Large intestine (tissue), 3 donors: Measurements from ENCODE around the gene UQCC2. TPM values are rescaled to one million over a fixed set of nuclear protein-coding genes. Genes with fewer than 3 reads are reported as not detected.

Source experiments
- DNase-seq, 2 donors: peaks; one replicate each; pipeline versions ENCODE4 v3.0.0 to v3.0.0-alpha.2; 2013
- H3K27ac ChIP-seq: one replicate; pipeline ENCODE4 v1.5.1; 2013; ENCODE audit warnings: low read length
- H3K27me3 ChIP-seq: 2 replicates; pipeline ENCODE4 v1.6.1; 2013; ENCODE audit warnings: low read length; ENCODE audit not compliant: control insufficient read depth, insufficient read depth
- H3K36me3 ChIP-seq: 2 replicates; pipeline ENCODE4 v1.6.1; 2013; ENCODE audit warnings: low read length; ENCODE audit not compliant: control insufficient read depth, insufficient read depth
- H3K4me1 ChIP-seq: one replicate; pipeline ENCODE4 v1.6.1; 2013; ENCODE audit warnings: low read length; ENCODE audit not compliant: control insufficient read depth, insufficient read depth
- H3K4me3 ChIP-seq: one replicate; pipeline ENCODE4 v1.5.1; 2013; ENCODE audit warnings: low read length
- H3K9me3 ChIP-seq: one replicate; pipeline ENCODE4 v1.6.1; 2013; ENCODE audit warnings: mild to moderate bottlenecking, low read depth, low read length, moderate library complexity; ENCODE audit not compliant: control insufficient read depth
- WGBS: methylation state at CpG from one replicate; pipeline ENCODE4 v1.1.5; 2013; ENCODE audit warnings: low lambda C conversion rate; ENCODE audit not compliant: insufficient coverage; 5-methylcytosine and 5-hydroxymethylcytosine counted together
- polyA plus RNA-seq: library from polyadenylated mRNA; unstranded; fragments of 120-200 nt; gene quantifications from one replicate; pipeline ENCODE4 v1.2.1, GENCODE V29; 2013

UQCC2 gene
- polyA plus RNA-seq, 1 donor: 61.0 TPM

DNA sequence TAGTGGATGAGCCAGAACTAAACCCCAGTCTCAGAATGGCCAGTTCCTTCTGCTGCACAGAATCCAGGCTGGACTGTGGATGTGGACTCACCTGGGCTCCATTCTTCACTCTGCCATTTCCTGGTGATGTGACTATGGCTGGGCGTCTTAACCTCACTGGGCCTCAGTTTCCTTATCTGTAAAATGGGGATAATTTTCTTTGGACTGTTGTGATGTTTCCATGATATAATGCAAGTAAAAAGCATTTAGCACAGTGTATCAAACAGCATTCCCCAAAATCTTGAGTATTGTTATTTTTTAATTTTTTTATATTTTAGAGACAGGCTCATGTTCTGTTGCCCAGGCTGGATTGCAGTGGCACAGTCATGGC lies 41.1 kb upstream of the UQCC2 start:
- Histone ChIP-seq H3K4me3 (no peak overlapping the region), H3K4me1 (peaks cover 22% of the 10 kb centered on the region), H3K36me3 (no peaks in the 10 kb centered on the region), H3K27me3 (no peaks in the 10 kb centered on the region), H3K9me3 (no peaks in the 10 kb centered on the region), H3K27ac (peak overlapping the region; percentile 72)
- WGBS: no CpG with 5 or more reads among the region's 1 CpG
- no peak for DNase-seq

GRCh38 chr6:33751771-33752645 lies 40.5 kb upstream of the UQCC2 start:
- Histone ChIP-seq H3K4me1 (peaks cover 24% of the 10 kb centered on the region), H3K36me3 (no peaks in the 10 kb centered on the region), H3K27ac (peak overlapping the region; percentile 72), H3K9me3 (no peaks in the 10 kb centered on the region), H3K27me3 (no peaks in the 10 kb centered on the region), H3K4me3 (no peak overlapping the region)
- no CpG with 5 or more reads among the region's 15 CpGs for WGBS
- DNase-seq: peak; percentile 70 to 86

- WGBS: 44% methylated on average over 2 of the region's 11 CpGs
- Histone ChIP-seq H3K9me3 (no peaks in the 10 kb centered on the region), H3K27me3 (no peaks in the 10 kb centered on the region), H3K4me3 (no peak overlapping the region), H3K27ac (peak overlapping the region; percentile 72), H3K36me3 (no peaks in the 10 kb centered on the region), H3K4me1 (peaks cover 40% of the 10 kb centered on the region)
- DNase-seq: no peak
Observed at GRCh38 chr6:33750244-33750991, 38.9 kb upstream of the UQCC2 start.

GRCh38 chr6:33749401-33749800 lies 37.9 kb upstream of the UQCC2 start:
- H3K36me3 ChIP-seq: no peaks in the 10 kb centered on the region
- H3K4me1 ChIP-seq: peaks cover 51% of the 10 kb centered on the region
- no peaks in the 10 kb centered on the region for H3K27me3 ChIP-seq
- DNase-seq: no peak
- H3K9me3 ChIP-seq: no peaks in the 10 kb centered on the region
- H3K27ac ChIP-seq: no peak overlapping the region
- no CpG with 5 or more reads among the region's 7 CpGs for WGBS
- no peak overlapping the region for H3K4me3 ChIP-seq

DNA sequence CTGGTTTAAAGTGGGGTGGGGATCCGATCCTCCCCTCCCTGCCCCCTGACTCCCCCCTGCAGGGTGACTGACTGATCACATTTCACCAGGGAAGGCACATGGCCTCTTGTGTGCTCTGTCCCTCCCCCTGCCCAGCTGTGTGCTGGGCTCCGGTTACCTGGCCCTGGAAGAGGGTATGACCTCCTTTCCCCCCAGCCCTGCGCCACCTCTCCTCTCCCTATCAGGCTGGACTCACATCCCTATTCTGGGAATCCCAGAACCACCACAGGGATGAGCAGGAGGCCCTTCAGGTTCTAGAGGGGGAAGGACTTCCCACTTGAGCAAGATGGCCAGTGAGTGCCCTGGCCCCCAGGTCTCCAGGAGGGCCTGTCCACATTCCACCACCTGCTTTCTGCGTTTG lies 37.3 kb upstream of the UQCC2 start:
- no peak overlapping the region for H3K4me3 ChIP-seq
- H3K4me1 ChIP-seq: peaks cover 56% of the 10 kb centered on the region
- WGBS: no CpG with 5 or more reads among the region's 4 CpGs
- H3K27ac ChIP-seq: no peak overlapping the region
- no peak for DNase-seq
- no peaks in the 10 kb centered on the region for H3K9me3 ChIP-seq
- no peaks in the 10 kb centered on the region for H3K36me3 ChIP-seq
- no peaks in the 10 kb centered on the region for H3K27me3 ChIP-seq

- no peaks in the 10 kb centered on the region for H3K27me3 ChIP-seq
- no peak for DNase-seq
- WGBS: no CpG with 5 or more reads among the region's 5 CpGs
- H3K27ac ChIP-seq: no peak overlapping the region
- H3K4me3 ChIP-seq: no peak overlapping the region
- H3K9me3 ChIP-seq: no peaks in the 10 kb centered on the region
- H3K36me3 ChIP-seq: no peaks in the 10 kb centered on the region
- H3K4me1 ChIP-seq: peaks cover 66% of the 10 kb centered on the region
Observed at GRCh38 chr6:33747823-33748222, 36.3 kb upstream of the UQCC2 start.

- H3K27ac ChIP-seq: peak within 1 kb of the TSS; percentile 92
- H3K4me3 ChIP-seq: no peak within 1 kb of the TSS
- H3K27me3 ChIP-seq: no peaks in the 10 kb centered on the region
- H3K9me3 ChIP-seq: no peaks in the 10 kb centered on the region
- H3K4me1 ChIP-seq: peaks cover 66% of the 10 kb centered on the region
- no peaks in the 10 kb centered on the region for H3K36me3 ChIP-seq
- no peak for DNase-seq
- no CpG with 5 or more reads among the region's 10 CpGs for WGBS
Observed at GRCh38 chr6:33746651-33747100, 35.2 kb upstream of the UQCC2 start, which contains the start of gene IP6K3. Gene IP6K3, minus strand, starts transcription at chr6:33746905. Its CDS starts 11,429 bp downstream, at chr6:33735476.

DNA sequence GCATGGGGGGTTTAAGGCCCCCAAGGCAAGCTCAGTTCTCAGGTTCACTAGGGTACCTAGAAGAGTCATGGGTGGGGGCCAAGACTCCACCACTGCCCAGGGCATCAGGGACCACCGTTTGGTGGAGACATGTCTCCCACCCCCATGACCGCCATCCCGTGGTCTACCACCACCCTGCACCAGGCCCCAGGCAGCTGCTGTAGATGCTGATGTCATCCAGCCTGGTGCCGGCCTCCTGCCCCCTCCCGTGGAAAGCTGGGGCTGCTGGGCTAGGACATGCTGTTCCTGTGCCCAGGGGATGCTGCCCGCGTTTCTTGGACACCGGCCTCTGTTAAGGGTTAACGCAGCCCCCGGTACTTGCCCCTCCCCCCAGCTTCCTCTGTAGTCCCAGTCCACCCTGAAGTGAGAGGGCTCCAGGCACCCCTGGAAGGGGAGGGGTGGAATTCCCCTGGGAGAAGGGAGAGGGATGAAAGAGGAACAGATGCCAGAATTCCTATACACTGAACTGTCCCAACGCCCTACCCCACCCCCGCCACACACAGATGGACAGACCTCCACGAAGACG lies 34.6 kb upstream of the UQCC2 start:
- Histone ChIP-seq H3K4me3 (no peak overlapping the region), H3K9me3 (no peaks in the 10 kb centered on the region), H3K4me1 (peaks cover 64% of the 10 kb centered on the region), H3K27me3 (no peaks in the 10 kb centered on the region), H3K27ac (peak overlapping the region; percentile 92), H3K36me3 (no peaks in the 10 kb centered on the region)
- no CpG with 5 or more reads among the region's 14 CpGs for WGBS
- peak in 1 of 2 donors; percentile 35 for DNase-seq

- Histone ChIP-seq H3K4me1 (peaks cover 64% of the 10 kb centered on the region), H3K9me3 (no peaks in the 10 kb centered on the region), H3K27ac (peak overlapping the region; percentile 92), H3K27me3 (no peaks in the 10 kb centered on the region), H3K36me3 (no peaks in the 10 kb centered on the region), H3K4me3 (no peak overlapping the region)
- no CpG with 5 or more reads among the region's 7 CpGs for WGBS
- DNase-seq: peak; percentile 69 to 74
Observed at GRCh38 chr6:33745548-33745947, 34.0 kb upstream of the UQCC2 start.

DNA sequence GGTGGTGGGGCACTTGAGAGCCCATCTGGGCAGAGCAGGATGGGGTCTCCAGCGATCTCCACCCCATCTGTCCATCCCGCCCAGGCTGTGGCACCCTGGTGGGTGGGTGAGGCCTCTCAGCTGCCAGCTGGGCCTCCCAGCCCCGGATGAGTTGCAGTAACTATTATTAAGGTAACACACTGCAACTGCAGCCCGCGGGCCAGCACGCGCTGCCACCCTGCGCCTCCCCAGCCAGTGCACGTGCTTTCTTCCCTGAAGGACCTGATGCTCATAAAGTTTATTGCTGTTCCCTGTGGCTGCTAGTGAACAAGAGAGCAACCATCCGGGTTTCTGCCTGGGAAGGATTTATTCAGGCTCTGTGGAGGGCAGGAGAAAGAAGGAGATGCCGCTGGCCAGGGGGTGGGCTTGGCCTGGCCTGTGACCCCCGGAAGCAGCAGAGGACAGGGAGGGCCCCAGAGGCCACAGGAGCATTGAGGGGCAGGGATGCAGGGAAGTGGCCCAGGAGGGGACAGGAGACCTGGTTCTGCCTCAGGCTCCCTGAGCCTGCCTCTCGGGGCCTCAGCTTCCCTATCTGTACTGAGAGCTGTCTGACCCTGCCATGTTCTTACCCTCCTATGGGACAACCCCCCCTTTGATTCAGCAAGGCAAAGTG lies 33.5 kb upstream of the UQCC2 start:
- WGBS: no CpG with 5 or more reads among the region's 13 CpGs
- Histone ChIP-seq H3K4me1 (peaks cover 63% of the 10 kb centered on the region), H3K27ac (peak overlapping the region; percentile 92), H3K9me3 (no peaks in the 10 kb centered on the region), H3K36me3 (no peaks in the 10 kb centered on the region), H3K27me3 (no peaks in the 10 kb centered on the region), H3K4me3 (no peak overlapping the region)
- DNase-seq: peak; percentile 84 to 92
